Activated B cell treated with CpG ODN at 0.5 μM for 24 hours (primary cell): ENCODE data around the gene GCNA. TPM values are rescaled to one million over a fixed set of nuclear protein-coding genes. Genes with fewer than 3 reads are reported as not detected.

Experiments
- ATAC-seq: fragments of 200-7000 bp; cut with Tn5 transposase; one replicate; pipeline ENCODE4 v1.10.0; 2021; ENCODE audit warnings: low read depth, mild to moderate bottlenecking, moderate library complexity
- CTCF ChIA-PET: fragments of 350-600 bp; sonication (Branson Sonifier 250); formaldehyde crosslinking; loops from one replicate; lab custom pipeline; 2021; ENCODE audit warnings: antibody characterized with exemption; lab: Charles Lee
- POLR2A ChIA-PET: fragments of 350-600 bp; sonication (Branson Sonifier 250); formaldehyde crosslinking; loops from one replicate; lab custom pipeline; 2021; ENCODE audit warnings: antibody characterized with exemption; lab: Charles Lee
- DNase-seq: peaks from one replicate; pipeline ENCODE4 v3.0.0; 2022
- H3K27ac Mint-ChIP-seq: one replicate; pipeline ENCODE4 v1.8.0; 2020; ENCODE audit warnings: mixed read lengths
- H3K27me3 Mint-ChIP-seq: one replicate; pipeline ENCODE4 v1.8.0; 2021; ENCODE audit warnings: mixed read lengths
- H3K36me3 Mint-ChIP-seq: one replicate; pipeline ENCODE4 v1.8.0; 2021; ENCODE audit warnings: low read depth, mixed read lengths
- H3K4me1 Mint-ChIP-seq: one replicate; pipeline ENCODE4 v1.8.0; 2021; ENCODE audit warnings: mixed read lengths
- H3K4me3 Mint-ChIP-seq: one replicate; pipeline ENCODE4 v1.8.0; 2020; ENCODE audit warnings: mild to moderate bottlenecking, mixed read lengths
- H3K9me3 Mint-ChIP-seq: one replicate; pipeline ENCODE4 v1.8.0; 2020; ENCODE audit warnings: mixed read lengths
- intact Hi-C: fragments of 100-400 bp; cut with micrococcal nuclease; formaldehyde crosslinking; loops from one replicate; pipeline ENCODE4 v1.15.1; 2024
- total RNA-seq: library from RNA; stranded (reverse); gene quantifications from 2 replicates; pipeline ENCODE4 v1.2.3, GENCODE V29; 2022
- TF ChIP-seq, protein P1 (sequence below): fragments of 200-600 bp; IDR thresholded peaks from one replicate; pipeline ENCODE4 v1.8.0; 2022; ENCODE audit warnings: antibody characterized with exemption, mild to moderate bottlenecking

Gene GCNA
- total RNA-seq, 1 donor from 2014 or later, result 4.1 TPM

GRCh38 chrX:71543316-71543715 lies 34.9 kb upstream of the GCNA start:
- H3K9me3 Mint-ChIP-seq, result no peaks in the 10 kb centered on the region
- ChIA-PET CTCF (interaction anchor here (1.6 to 2.0 kb wide), 2 partner anchors 10 to 11 kb away, joined by 4 to 5 read pairs; partner anchors contain the start of gene OGT), POLR2A (interaction anchor here (4.6 kb wide), 1 partner anchor 11 kb away, joined by 63 read pairs; the partner anchor contains the start of gene OGT)
- peaks cover 51% of the 10 kb centered on the region for H3K4me1 Mint-ChIP-seq
- H3K27me3 Mint-ChIP-seq, result no peaks in the 10 kb centered on the region
- peak overlapping the region; percentile 52 for H3K4me3 Mint-ChIP-seq
- intact Hi-C loops, result no loop called here
- TF ChIP-seq, protein P1, sequence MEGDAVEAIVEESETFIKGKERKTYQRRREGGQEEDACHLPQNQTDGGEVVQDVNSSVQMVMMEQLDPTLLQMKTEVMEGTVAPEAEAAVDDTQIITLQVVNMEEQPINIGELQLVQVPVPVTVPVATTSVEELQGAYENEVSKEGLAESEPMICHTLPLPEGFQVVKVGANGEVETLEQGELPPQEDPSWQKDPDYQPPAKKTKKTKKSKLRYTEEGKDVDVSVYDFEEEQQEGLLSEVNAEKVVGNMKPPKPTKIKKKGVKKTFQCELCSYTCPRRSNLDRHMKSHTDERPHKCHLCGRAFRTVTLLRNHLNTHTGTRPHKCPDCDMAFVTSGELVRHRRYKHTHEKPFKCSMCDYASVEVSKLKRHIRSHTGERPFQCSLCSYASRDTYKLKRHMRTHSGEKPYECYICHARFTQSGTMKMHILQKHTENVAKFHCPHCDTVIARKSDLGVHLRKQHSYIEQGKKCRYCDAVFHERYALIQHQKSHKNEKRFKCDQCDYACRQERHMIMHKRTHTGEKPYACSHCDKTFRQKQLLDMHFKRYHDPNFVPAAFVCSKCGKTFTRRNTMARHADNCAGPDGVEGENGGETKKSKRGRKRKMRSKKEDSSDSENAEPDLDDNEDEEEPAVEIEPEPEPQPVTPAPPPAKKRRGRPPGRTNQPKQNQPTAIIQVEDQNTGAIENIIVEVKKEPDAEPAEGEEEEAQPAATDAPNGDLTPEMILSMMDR, result no peak
- peak overlapping the region; percentile 76 for H3K27ac Mint-ChIP-seq
- DNase-seq (no peak), ATAC-seq (peak; percentile 8)
- H3K36me3 Mint-ChIP-seq, result peaks cover 68% of the 10 kb centered on the region

DNA sequence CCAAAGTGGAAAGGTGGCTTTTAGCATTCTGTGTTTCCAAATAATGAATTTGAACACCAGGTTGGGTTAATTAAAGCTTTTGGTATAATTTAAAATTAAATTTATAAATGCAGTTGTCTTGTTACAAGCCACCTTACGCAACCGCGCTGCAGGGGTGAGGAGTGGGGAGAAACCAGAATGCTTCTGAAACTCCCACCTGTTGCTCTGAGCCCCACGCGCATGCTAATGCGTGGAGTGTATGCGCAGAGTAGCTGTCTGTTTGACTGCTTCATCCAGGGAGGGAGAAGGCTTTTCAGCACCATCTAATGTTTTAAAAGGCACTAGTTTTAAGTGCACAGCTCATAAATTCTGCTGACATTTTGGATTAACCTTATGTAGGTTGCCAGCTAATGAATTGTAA lies 32.9 kb upstream of the GCNA start:
- DNase-seq, result no peak
- POLR2A ChIA-PET, result no interaction called here
- H3K27me3 Mint-ChIP-seq, result no peaks in the 10 kb centered on the region
- peaks cover 64% of the 10 kb centered on the region for H3K36me3 Mint-ChIP-seq
- no peak for ATAC-seq
- CTCF ChIA-PET, result interaction anchor here (1.5 kb wide), 1 partner anchor 10 kb away, joined by 3 read pairs; no protein-coding TSS in a partner anchor
- no peak overlapping the region for H3K4me3 Mint-ChIP-seq
- intact Hi-C loops, result no loop called here
- TF ChIP-seq, protein P1, result no peak
- H3K27ac Mint-ChIP-seq, result no peak overlapping the region
- peaks cover 33% of the 10 kb centered on the region for H3K4me1 Mint-ChIP-seq
- no peaks in the 10 kb centered on the region for H3K9me3 Mint-ChIP-seq

DNA sequence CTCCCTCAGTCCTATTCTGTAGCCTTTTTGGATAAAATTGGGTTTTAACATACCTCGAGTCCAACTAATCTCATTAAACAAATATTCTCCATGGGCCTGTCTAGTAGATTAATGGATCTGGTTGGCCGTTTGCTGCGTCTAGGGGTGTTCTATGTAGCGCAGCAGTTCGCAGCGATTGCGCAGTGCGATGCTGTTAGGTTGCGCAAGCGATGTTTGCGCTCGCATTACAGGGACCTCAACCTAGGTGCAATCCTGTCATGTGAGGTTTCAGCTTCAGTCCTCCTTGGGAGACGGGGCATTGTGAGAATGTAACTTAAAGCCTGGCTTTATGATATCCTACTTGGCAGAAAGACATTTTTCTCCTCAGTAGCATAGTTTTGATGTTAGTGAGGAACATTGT lies 31.4 kb upstream of the GCNA start:
- ChIA-PET CTCF (no interaction called here), POLR2A (interaction anchor here (0.6 kb wide), 1 partner anchor 168 kb away, joined by 4 read pairs; no protein-coding TSS in a partner anchor)
- H3K4me1 Mint-ChIP-seq, result peaks cover 19% of the 10 kb centered on the region
- H3K27me3 Mint-ChIP-seq, result no peaks in the 10 kb centered on the region
- TF ChIP-seq, protein P1, result no peak
- peaks cover 62% of the 10 kb centered on the region for H3K36me3 Mint-ChIP-seq
- H3K4me3 Mint-ChIP-seq, result no peak overlapping the region
- intact Hi-C loops, result no loop called here
- DNase-seq (no peak), ATAC-seq (no peak)
- H3K27ac Mint-ChIP-seq, result no peak overlapping the region
- H3K9me3 Mint-ChIP-seq, result no peaks in the 10 kb centered on the region

GRCh38 chrX:71547339-71547738 lies 30.9 kb upstream of the GCNA start:
- Mint-ChIP-seq H3K9me3 (no peaks in the 10 kb centered on the region), H3K4me1 (peaks cover 14% of the 10 kb centered on the region), H3K4me3 (no peak overlapping the region), H3K36me3 (peaks cover 61% of the 10 kb centered on the region), H3K27ac (no peak overlapping the region), H3K27me3 (no peaks in the 10 kb centered on the region)
- intact Hi-C loops, result no loop called here
- ATAC-seq, result no peak
- no peak for DNase-seq
- ChIA-PET CTCF (no interaction called here), POLR2A (interaction anchor here (0.6 kb wide), 1 partner anchor 169 kb away, joined by 4 read pairs; no protein-coding TSS in a partner anchor)
- TF ChIP-seq, protein P1, result no peak

- TF ChIP-seq, protein P1, result no peak
- CTCF ChIA-PET, result no interaction called here
- Mint-ChIP-seq H3K4me3 (no peak overlapping the region), H3K27ac (no peak overlapping the region), H3K4me1 (no peaks in the 10 kb centered on the region), H3K9me3 (no peaks in the 10 kb centered on the region), H3K36me3 (peaks cover 56% of the 10 kb centered on the region), H3K27me3 (no peaks in the 10 kb centered on the region)
- POLR2A ChIA-PET, result interaction anchor here (0.5 to 2.6 kb wide), 3 partner anchors 10 to 18 kb away, joined by 3 to 8 read pairs (median 3); partner anchors contain the start of gene OGT
- intact Hi-C loops, result no loop called here
- ATAC-seq, result no peak
- no peak for DNase-seq
These were observed 28.3 kb upstream of the GCNA start for GRCh38 chrX:71549986-71550385.
